Measurements from ENCODE around the gene E4F1. TPM values are rescaled to one million over a fixed set of nuclear protein-coding genes. Genes with fewer than 3 reads are reported as not detected.

E4F1 gene
- total and polyA plus RNA-seq, 2 donors (not counting 1 experiment from before 2014, with no cell fraction given) = 41.8 to 70.9 TPM

GRCh38 chr16:2271848-2272461 lies 48.6 kb downstream of the E4F1 start:
- no peaks in the 10 kb centered on the region for H3K27me3 Mint-ChIP-seq
- Histone ChIP-seq H3K9me3 (ENCODE audit: control extremely low read depth in 1 of 3, control insufficient read depth in 2 of 3, insufficient read depth in 1 of 3, low read length in 2 of 3) (no peaks in the 10 kb centered on the region), H4K20me1 (ENCODE audit: control insufficient read depth, insufficient read depth, low read length, poor library complexity, severe bottlenecking) (peaks cover 16% of the 10 kb centered on the region), H3K4me1 (ENCODE audit: control insufficient read depth in 2 of 2, insufficient read depth in 2 of 2, low read length in 2 of 2) (peaks cover 10 to 16% of the 10 kb centered on the region in 2 donors), H3K27ac (ENCODE audit: low read length in 2 of 2) (no peak overlapping the region), H3K4me3 (ENCODE audit: control extremely low read depth in 1 of 5, extremely low read depth in 1 of 5, insufficient read depth in 1 of 5, low read depth in 2 of 5, low read length in 4 of 5) (no peak overlapping the region), H2AFZ (ENCODE audit: insufficient read depth, low read depth, low read length, poor library complexity, severe bottlenecking) (no peak overlapping the region), H3K79me2 (ENCODE audit: control insufficient read depth, insufficient read depth, low read length) (peaks cover 30% of the 10 kb centered on the region), H3K36me3 (replicated peaks in 1 of 2; ENCODE audit: control extremely low read depth in 1 of 2, control insufficient read depth in 1 of 2, extremely low read depth in 1 of 2, insufficient read depth in 2 of 2, low read length in 1 of 2) (no peaks in the 10 kb centered on the region), H3K9ac (ENCODE audit: low read length) (no peak overlapping the region), H3K4me2 (replicated peaks; ENCODE audit: low read depth, low read length, poor library complexity, severe bottlenecking) (no peak overlapping the region), H3K27me3 (replicated peaks in 1 of 4; ENCODE audit: control extremely low read depth in 1 of 4, control insufficient read depth in 3 of 4, insufficient read depth in 4 of 4, low read length in 3 of 4) (no peaks in the 10 kb centered on the region)
- intact Hi-C loops (cut with micrococcal nuclease) = no loop called here
- no peaks in the 10 kb centered on the region for H3K9me3 Mint-ChIP-seq (ENCODE audit: insufficient read depth)
- WGBS (ENCODE audit: insufficient coverage) = 97% methylated on average over 12 of the region's 14 CpGs
- no peak for ATAC-seq (ENCODE audit: low read depth)
- no peak overlapping the region for H3K27ac Mint-ChIP-seq
- ChIA-PET CTCF (interaction anchor here (1.7 kb wide), 1 partner anchor 20 kb away, joined by 6 read pairs; the partner anchor contains the start of gene ECI1), POLR2A (no interaction called here)
- H3K4me1 Mint-ChIP-seq = peaks cover 22% of the 10 kb centered on the region
- TF ChIP-seq CTCF (IDR thresholded peaks at IDR 0.05) (no peak), EZH2 (IDR thresholded peaks at IDR 0.05; ENCODE audit: borderline replicate concordance, insufficient read depth, low read depth, low read length, poor library complexity, severe bottlenecking) (no peak)
- DNase-seq = no peak
- no peak overlapping the region for H3K4me3 Mint-ChIP-seq

DNA sequence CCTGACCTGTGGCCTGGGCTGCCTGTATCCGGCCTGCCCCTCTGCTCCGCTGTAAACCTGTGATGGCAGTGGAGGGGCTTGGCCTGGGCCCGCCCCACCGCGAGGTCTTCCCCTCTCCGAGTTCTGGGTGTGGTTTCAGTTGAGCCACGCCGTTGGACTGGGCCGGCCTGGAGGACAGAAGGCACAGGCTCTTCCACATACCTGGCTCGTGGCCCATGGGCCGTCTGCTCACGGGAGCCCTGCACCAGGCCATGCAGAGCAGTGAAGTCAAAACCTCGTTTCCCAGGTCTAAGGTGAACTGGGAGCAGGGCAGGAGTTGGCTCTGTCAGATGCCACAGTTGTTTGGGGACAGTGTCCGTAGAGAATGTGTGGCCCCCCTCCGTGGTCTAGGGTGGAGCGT lies 50.1 kb downstream of the E4F1 start:
- H3K9me3 ChIP-seq (ENCODE audit: control extremely low read depth in 1 of 3, control insufficient read depth in 2 of 3, insufficient read depth in 1 of 3, low read length in 2 of 3) = no peaks in the 10 kb centered on the region
- Mint-ChIP-seq H3K9me3 (ENCODE audit: insufficient read depth) (no peaks in the 10 kb centered on the region), H3K27me3 (no peaks in the 10 kb centered on the region), H3K4me1 (peaks cover 14% of the 10 kb centered on the region), H3K4me3 (no peak overlapping the region), H3K27ac (peak overlapping the region; percentile 37)
- TF ChIP-seq CTCF (IDR thresholded peaks at IDR 0.05) (no peak), EZH2 (IDR thresholded peaks at IDR 0.05; ENCODE audit: borderline replicate concordance, insufficient read depth, low read depth, low read length, poor library complexity, severe bottlenecking) (no peak)
- no peaks in the 10 kb centered on the region for H3K36me3 ChIP-seq (replicated peaks in 1 of 2; ENCODE audit: control extremely low read depth in 1 of 2, control insufficient read depth in 1 of 2, extremely low read depth in 1 of 2, insufficient read depth in 2 of 2, low read length in 1 of 2)
- POLR2A ChIA-PET = no interaction called here
- no peak overlapping the region for H3K4me3 ChIP-seq (ENCODE audit: control extremely low read depth in 1 of 5, extremely low read depth in 1 of 5, insufficient read depth in 1 of 5, low read depth in 2 of 5, low read length in 4 of 5)
- no peak for DNase-seq
- H3K27me3 ChIP-seq (replicated peaks in 1 of 4; ENCODE audit: control extremely low read depth in 1 of 4, control insufficient read depth in 3 of 4, insufficient read depth in 4 of 4, low read length in 3 of 4) = no peaks in the 10 kb centered on the region
- H3K79me2 ChIP-seq (ENCODE audit: control insufficient read depth, insufficient read depth, low read length) = peaks cover 26% of the 10 kb centered on the region
- H3K4me1 ChIP-seq (ENCODE audit: control insufficient read depth in 2 of 2, insufficient read depth in 2 of 2, low read length in 2 of 2) = peaks cover 9 to 11% of the 10 kb centered on the region in 2 donors
- peaks cover 10% of the 10 kb centered on the region for H4K20me1 ChIP-seq (ENCODE audit: control insufficient read depth, insufficient read depth, low read length, poor library complexity, severe bottlenecking)
- H3K4me2 ChIP-seq (replicated peaks; ENCODE audit: low read depth, low read length, poor library complexity, severe bottlenecking) = no peak overlapping the region
- intact Hi-C loops (cut with micrococcal nuclease) = no loop called here
- 97% methylated on average over 16 of the region's 16 CpGs for WGBS (ENCODE audit: insufficient coverage)
- CTCF ChIA-PET = no interaction called here
- no peak overlapping the region for H3K27ac ChIP-seq (ENCODE audit: low read length in 2 of 2)
- H2AFZ ChIP-seq (ENCODE audit: insufficient read depth, low read depth, low read length, poor library complexity, severe bottlenecking) = no peak overlapping the region
- ATAC-seq (ENCODE audit: low read depth) = no peak
- no peak overlapping the region for H3K9ac ChIP-seq (ENCODE audit: low read length)

All from B cell (primary cell).